DMS53 (cell line): ENCODE data around the gene CCND1.

Experiments
- DNase-seq: peaks from one replicate; lab custom pipeline; 2025; lab: John Stamatoyannopoulos, UW

Gene CCND1

GRCh38 chr11:69640995-69641581, at the start of gene CCND1:
Gene CCND1 (plus strand): TSS chr11:69641156. CDS start chr11:69641314, 158 bp downstream.
- DNase-seq, result peak; percentile 87

- DNase-seq, result no peak
These were observed 47.8 kb upstream of the CCND1 start for GRCh38 chr11:69592986-69593650.

GRCh38 chr11:69593851-69594250, 47.1 kb upstream of the CCND1 start:
- DNase-seq, result no peak

- DNase-seq, result no peak
These were observed 46.5 kb upstream of the CCND1 start for GRCh38 chr11:69594481-69594880.

- no peak for DNase-seq
These were observed 44.9 kb upstream of the CCND1 start for GRCh38 chr11:69595805-69596665.

- no peak for DNase-seq
These were observed 42.8 kb upstream of the CCND1 start for GRCh38 chr11:69598147-69598546.

GRCh38 chr11:69599502-69599901, 41.5 kb upstream of the CCND1 start:
- no peak for DNase-seq

- DNase-seq, result no peak
These were observed 41.0 kb upstream of the CCND1 start for GRCh38 chr11:69600001-69600400.

- no peak for DNase-seq
These were observed 39.7 kb upstream of the CCND1 start for GRCh38 chr11:69601011-69601975.

- DNase-seq, result no peak
These were observed 37.7 kb upstream of the CCND1 start for GRCh38 chr11:69603111-69603836.

GRCh38 chr11:69604055-69604454, 36.9 kb upstream of the CCND1 start:
- no peak for DNase-seq

- DNase-seq, result no peak
These were observed 35.0 kb upstream of the CCND1 start for GRCh38 chr11:69605737-69606526.

- no peak for DNase-seq
These were observed 31.6 kb upstream of the CCND1 start for GRCh38 chr11:69609351-69609750.

GRCh38 chr11:69611548-69612526, 29.1 kb upstream of the CCND1 start:
- DNase-seq, result no peak

- DNase-seq, result no peak
These were observed 27.4 kb upstream of the CCND1 start for GRCh38 chr11:69613594-69613993.

GRCh38 chr11:69614085-69614484, 26.9 kb upstream of the CCND1 start:
- no peak for DNase-seq

GRCh38 chr11:69615545-69616278, 25.2 kb upstream of the CCND1 start:
- DNase-seq, result no peak

- no peak for DNase-seq
These were observed 23.7 kb upstream of the CCND1 start for GRCh38 chr11:69617220-69617619.
